A549 treated with CORT108297 at 1 μM for 4 hours (cell line): Measurements from ENCODE around the gene SMC1A. TPM values are rescaled to one million over a fixed set of nuclear protein-coding genes. Genes with fewer than 3 reads are reported as not detected.

Experiments
- total RNA-seq: library from RNA; stranded (reverse); fragments of 200-300 nt; extraction: Qiagen RNA extraction; gene quantifications from 5 replicates; pipeline ENCODE4 v1.2.3, GENCODE V29; 2022

Gene SMC1A
- total RNA-seq = 42.3 to 62.9 TPM (median 55.1 TPM) in 5 replicates

DNA sequence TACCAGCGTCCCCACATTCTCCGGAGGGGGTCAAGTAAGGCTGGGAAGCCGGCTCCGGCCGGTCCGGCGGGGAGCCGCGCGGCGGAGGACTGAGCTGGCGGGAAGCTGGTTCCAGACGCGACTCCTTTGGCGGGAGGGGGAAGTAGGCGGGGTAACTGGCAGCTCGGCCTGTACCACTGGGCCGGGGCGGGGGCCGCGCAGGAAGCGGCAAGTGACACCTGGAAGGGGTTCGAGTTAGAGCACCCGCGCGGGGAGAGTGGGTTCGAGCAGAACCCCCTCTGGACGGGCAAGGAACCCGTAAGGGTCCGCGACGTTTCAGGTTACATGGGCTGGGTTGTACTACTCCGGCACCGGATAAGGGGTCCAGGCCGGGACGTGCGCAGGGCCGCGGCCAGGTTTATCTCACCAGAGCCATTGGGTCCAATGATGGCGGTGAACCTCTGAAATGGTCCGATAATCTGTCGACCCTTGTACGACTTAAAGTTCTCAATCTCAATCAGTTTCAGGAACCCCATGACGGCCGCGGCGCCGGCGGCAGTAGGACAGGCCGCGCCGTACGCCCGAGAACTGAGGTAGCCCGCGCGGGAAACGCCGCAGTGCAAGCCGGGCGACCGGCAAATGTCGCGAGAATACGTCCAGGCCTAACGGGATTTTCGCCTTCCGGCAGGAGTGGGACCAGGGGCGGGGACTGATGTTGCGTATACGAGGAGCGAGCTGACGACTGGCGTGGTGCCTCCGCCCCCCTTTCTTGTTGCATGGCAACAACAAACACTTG lies at the start of gene SMC1A:
Gene SMC1A, minus strand, starts transcription at position 569 of the 775 bp plus-strand sequence. Its CDS starts 54 bp downstream, at position 515.

DNA sequence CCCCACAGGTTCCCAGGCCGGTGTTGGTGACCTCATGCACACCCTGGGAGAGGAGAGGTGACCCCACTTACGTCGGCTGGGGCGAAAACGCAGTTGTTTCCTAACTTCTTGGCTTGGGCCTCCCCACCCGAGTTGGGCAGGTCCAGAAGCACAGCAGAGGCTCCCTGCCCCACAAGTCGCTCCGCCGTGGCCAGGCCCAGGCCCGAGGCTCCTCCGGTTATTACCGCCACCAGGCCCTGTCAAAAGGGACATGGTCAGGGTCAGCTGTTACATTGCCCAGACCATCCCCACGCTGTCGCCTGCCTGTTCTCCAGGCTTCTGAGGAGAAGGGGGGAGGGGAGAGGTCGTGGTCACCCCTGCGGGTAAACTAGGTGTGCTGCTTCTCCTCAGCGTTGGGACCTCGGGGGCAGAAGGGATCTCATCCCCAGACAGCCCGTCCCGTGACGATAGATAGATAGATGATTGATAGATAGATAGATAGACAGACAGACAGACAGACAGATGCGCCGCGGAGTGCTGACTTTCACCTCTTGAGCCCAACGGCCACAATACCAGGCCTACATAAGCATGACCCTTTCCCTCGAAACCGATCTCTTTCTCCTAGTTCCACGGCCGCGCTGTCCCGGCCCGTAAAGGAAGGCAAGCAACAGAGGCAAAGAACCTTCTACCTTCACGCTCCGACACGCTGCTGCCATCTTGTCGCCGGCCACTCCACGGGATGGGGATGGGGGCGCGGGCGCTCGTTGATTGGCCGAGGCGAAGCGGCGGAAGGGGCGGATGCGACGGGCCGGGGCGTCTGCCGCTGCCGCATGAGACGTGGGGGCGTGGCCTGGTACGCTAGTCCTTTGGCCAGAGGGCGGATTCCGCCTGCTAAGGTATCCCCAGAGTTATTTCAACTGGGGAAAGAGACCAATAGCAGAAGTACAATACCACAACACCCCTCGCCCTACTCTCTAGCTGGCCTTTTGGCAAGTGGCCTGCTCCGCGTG lies 11.5 kb upstream of the SMC1A start, which contains the start of gene HSD17B10:
Gene HSD17B10, minus strand, starts transcription at position 720 of the 989 bp plus-strand sequence. Its CDS starts 25 bp downstream, at position 695.

DNA sequence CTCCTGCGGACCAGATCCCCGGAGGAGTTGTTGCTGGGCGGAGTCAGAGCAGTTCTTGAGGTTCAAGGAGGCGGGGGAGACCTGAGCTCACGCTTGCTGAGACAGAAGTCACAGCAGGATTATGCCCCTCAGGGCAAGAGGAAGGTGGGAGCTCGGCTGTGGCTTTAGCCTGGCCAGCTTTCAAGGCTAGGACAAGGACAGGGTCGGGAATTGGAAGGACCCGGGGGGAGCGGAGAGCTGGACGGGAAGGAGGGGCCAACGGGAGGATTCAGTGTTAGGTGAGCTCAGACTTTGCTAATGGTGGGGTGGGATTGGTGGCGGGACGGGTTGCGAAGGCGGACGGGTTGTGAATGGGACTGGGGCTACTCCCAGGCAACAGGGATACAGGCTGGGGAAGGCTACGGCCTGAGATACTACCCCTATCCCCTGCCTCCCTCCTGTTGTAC lies 430 bp upstream of the SMC1A start, which contains the start of gene RIBC1:
Gene RIBC1, plus strand, starts transcription at position 13 of the 446 bp plus-strand sequence. CDS start 3,404 bp downstream, outside the sequence.

Other genes with a start within 250 kb of the SMC1A start
- 42.1 to 60.1 TPM (median 57.0 TPM) in 5 replicates for gene KDM5C, start 197.4 kb downstream of the SMC1A start, total RNA-seq
- 32.6 to 44.7 TPM (median 40.2 TPM) in 5 replicates for gene IQSEC2, start 141.1 kb downstream of the SMC1A start, total RNA-seq
- gene RIBC1, start 219 bp upstream of the SMC1A start, total RNA-seq = 0.67 to 0.99 TPM (median 0.77 TPM) in 5 replicates
- 168 to 203 TPM (median 197 TPM) in 5 replicates for gene HSD17B10, start 11.7 kb upstream of the SMC1A start, total RNA-seq